C4-2B (cell line): ENCODE data around the gene CWC27.
A peak's percentile ranks its signal among the peaks of the same experiment; 100 is the strongest.

ENCODE experiments used
- H3K27ac ChIP-seq: fragments of 450-650 bp; 2 replicates; pipeline ENCODE4 v1.5.1; 2017
- CTCF ChIP-seq: fragments of 450-650 bp; conservative IDR thresholded peaks from 2 replicates; pipeline ENCODE4 v1.5.1; 2017; ENCODE audit warnings: mild to moderate bottlenecking
- ZFX ChIP-seq: fragments of 450-650 bp; IDR thresholded peaks from 2 replicates; pipeline ENCODE4 v1.6.1; 2017

Gene CWC27

GRCh38 chr5:64767959-64768357, 772 bp upstream of the CWC27 start:
- TF ChIP-seq ZFX (no peak), CTCF (no peak)
- peak overlapping the region; percentile 80 for H3K27ac ChIP-seq

GRCh38 chr5:64769855-64770254, 1.1 kb downstream of the CWC27 start:
- no peak for TF ChIP-seq ZFX
- no peak for TF ChIP-seq CTCF
- H3K27ac ChIP-seq: no peak overlapping the region

GRCh38 chr5:64771736-64772135, 3.0 kb downstream of the CWC27 start:
- TF ChIP-seq ZFX (no peak), CTCF (no peak)
- no peak overlapping the region for H3K27ac ChIP-seq

- TF ChIP-seq ZFX (no peak), CTCF (no peak)
- no peak overlapping the region for H3K27ac ChIP-seq
These were observed 4.8 kb downstream of the CWC27 start for GRCh38 chr5:64773533-64773932.

GRCh38 chr5:64775291-64775690, 6.6 kb downstream of the CWC27 start:
- H3K27ac ChIP-seq: no peak overlapping the region
- no peak for TF ChIP-seq CTCF
- no peak for TF ChIP-seq ZFX

GRCh38 chr5:64784451-64785025, 15.8 kb downstream of the CWC27 start:
- no peak overlapping the region for H3K27ac ChIP-seq
- TF ChIP-seq ZFX (no peak), CTCF (peak; percentile 90)

GRCh38 chr5:64786372-64786771, 17.6 kb downstream of the CWC27 start:
- TF ChIP-seq ZFX (no peak), CTCF (no peak)
- H3K27ac ChIP-seq: no peak overlapping the region
